Thyroid gland (tissue), 4 donors: Measurements from ENCODE around the gene MAPK13. TPM values are rescaled to one million over a fixed set of nuclear protein-coding genes. Genes with fewer than 3 reads are reported as not detected.

Experiments used
- DNase-seq, 2 donors: peaks; one replicate each; pipeline ENCODE4 v3.0.0-alpha.2; 2019
- H3K27ac ChIP-seq, 3 donors: fragments of 200-600 bp; sonication (generic); 1 replicate in 2 of 3; 2 replicates in 1 of 3; pipeline ENCODE4 v1.5.1; 2016 to 2019; ENCODE audit warnings: mild to moderate bottlenecking in 1 of 3, moderate library complexity in 1 of 3
- H3K27me3 ChIP-seq: fragments of 200-600 bp; sonication (generic); one replicate; pipeline ENCODE4 v1.5.1; 2019
- H3K36me3 ChIP-seq, 2 donors: fragments of 200-600 bp; sonication (generic); one replicate each; pipeline ENCODE4 v1.5.1; 2016 to 2019
- H3K4me1 ChIP-seq, 2 donors: fragments of 200-600 bp; sonication (generic); one replicate each; pipeline ENCODE4 v1.5.1; 2017 to 2019
- H3K4me3 ChIP-seq, 3 donors: fragments of 200-600 bp; sonication (generic); replicated peaks in 1 of 3; 1 replicate in 2 of 3; 2 replicates in 1 of 3; pipeline ENCODE4 v1.5.1; 2016; ENCODE audit warnings: mild to moderate bottlenecking in 1 of 3
- H3K9me3 ChIP-seq: fragments of 200-600 bp; sonication (generic); one replicate; pipeline ENCODE4 v1.5.1; 2017
- POLR2A ChIP-seq, 2 donors: fragments of 450-650 bp; IDR thresholded peaks; one replicate each; pipeline ENCODE4 v1.6.1; 2017; ENCODE audit warnings: antibody characterized with exemption in 2 of 2, mild to moderate bottlenecking in 2 of 2, moderate library complexity in 1 of 2
- WGBS, 2 donors: methylation state at CpG; one replicate each; pipeline ENCODE4 v1.1.5; 2017; 5-methylcytosine and 5-hydroxymethylcytosine counted together
- intact Hi-C: fragments of 100-400 bp; cut with DNase I; formaldehyde crosslinking; loops from one replicate; pipeline ENCODE4 v1.15.1; 2023
- total RNA-seq, 4 donors: library from RNA; depleted of rRNA; stranded (reverse); fragments of >200 nt; gene quantifications; one replicate each; pipeline ENCODE4 v1.2.3, GENCODE V29; 2016
- TF ChIP-seq, protein P1 (sequence below), 6 experiments: fragments of 200-600 bp in 3 of 6; fragments of 450-650 bp in 3 of 6; sonication (generic) in 3 of 6; IDR thresholded peaks; one replicate each; pipeline ENCODE4 v1.5.1; 2016 to 2019; ENCODE audit warnings: antibody characterized with exemption in 6 of 6, mild to moderate bottlenecking in 2 of 6, inconsistent platforms in 1 of 6, moderate library complexity in 1 of 6

The MAPK13 gene
- total RNA-seq, 4 donors from 2014 or later: 33.2 to 50.9 (median 41.0) TPM

DNA sequence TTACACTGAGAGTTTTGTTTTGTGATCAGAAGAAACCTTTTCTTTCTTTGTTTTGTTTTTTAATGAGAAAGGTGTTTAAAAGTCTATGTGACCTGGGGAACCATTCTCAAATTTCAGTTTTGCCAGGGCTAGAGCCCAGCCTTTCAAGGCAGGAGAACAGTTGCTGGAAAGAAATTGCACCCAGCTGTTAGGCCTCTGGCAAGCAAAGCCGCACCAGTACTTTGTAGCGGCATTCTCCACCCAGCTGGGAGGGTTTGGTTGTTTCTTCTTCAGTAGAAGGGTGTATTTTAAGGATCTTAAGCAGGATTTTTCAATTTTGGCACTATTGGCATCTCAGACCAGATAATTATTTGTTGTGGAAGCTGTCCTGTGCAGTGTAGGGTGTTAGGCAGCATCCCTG lies 16.6 kb upstream of the MAPK13 start:
- Histone ChIP-seq H3K27ac (no peak overlapping the region), H3K4me1 (no peaks in the 10 kb centered on the region), H3K36me3 (peaks cover 8 to 20% of the 10 kb centered on the region in 2 donors), H3K9me3 (no peaks in the 10 kb centered on the region), H3K4me3 (no peak overlapping the region), H3K27me3 (no peaks in the 10 kb centered on the region)
- DNase-seq: no peak
- intact Hi-C loops: no loop called here
- no peak for TF ChIP-seq POLR2A (IDR thresholded peaks at IDR 0.05)
- TF ChIP-seq, protein P1, sequence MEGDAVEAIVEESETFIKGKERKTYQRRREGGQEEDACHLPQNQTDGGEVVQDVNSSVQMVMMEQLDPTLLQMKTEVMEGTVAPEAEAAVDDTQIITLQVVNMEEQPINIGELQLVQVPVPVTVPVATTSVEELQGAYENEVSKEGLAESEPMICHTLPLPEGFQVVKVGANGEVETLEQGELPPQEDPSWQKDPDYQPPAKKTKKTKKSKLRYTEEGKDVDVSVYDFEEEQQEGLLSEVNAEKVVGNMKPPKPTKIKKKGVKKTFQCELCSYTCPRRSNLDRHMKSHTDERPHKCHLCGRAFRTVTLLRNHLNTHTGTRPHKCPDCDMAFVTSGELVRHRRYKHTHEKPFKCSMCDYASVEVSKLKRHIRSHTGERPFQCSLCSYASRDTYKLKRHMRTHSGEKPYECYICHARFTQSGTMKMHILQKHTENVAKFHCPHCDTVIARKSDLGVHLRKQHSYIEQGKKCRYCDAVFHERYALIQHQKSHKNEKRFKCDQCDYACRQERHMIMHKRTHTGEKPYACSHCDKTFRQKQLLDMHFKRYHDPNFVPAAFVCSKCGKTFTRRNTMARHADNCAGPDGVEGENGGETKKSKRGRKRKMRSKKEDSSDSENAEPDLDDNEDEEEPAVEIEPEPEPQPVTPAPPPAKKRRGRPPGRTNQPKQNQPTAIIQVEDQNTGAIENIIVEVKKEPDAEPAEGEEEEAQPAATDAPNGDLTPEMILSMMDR (IDR thresholded peaks at IDR 0.05): no peak
- 82 to 100% methylated on average over 2 of the region's 2 CpGs for WGBS, 2 donors

DNA sequence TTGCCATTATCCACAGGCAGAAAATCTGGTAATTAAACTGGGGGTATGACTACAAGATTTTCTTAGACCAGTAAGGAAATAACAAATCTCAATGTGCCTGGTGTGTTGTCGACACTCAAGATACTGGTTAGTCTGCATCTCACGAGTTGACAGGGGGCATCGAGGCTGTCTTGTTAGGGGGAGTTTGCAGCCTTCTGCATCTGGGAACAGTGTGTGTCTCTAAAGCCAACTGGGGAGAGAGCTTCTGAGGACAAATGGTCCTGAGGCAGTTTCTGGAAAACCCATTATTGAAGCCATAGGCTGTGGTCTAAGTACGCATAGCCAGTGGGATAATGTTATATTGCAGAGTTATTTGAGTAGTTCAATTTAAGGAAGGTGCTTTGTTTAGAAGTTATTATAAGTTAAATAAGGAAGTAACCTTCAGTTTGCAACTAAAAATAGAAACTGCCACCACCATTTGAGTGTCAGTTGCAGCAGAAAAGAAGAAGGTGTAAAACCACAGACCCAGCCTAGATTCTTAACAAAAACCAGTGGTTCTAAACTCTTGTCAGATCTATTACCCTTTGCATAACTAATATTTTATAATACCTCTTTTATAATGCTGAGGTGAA lies 15.4 kb upstream of the MAPK13 start:
- no peak for DNase-seq
- no peaks in the 10 kb centered on the region for H3K9me3 ChIP-seq
- H3K27ac ChIP-seq: no peak overlapping the region
- H3K4me1 ChIP-seq: peaks cover 0 to under 1% of the 10 kb centered on the region in 2 donors
- 78 to 86% methylated on average over 4 of the region's 4 CpGs for WGBS, 2 donors
- H3K27me3 ChIP-seq: no peaks in the 10 kb centered on the region
- TF ChIP-seq POLR2A (IDR thresholded peaks at IDR 0.05): no peak
- TF ChIP-seq, protein P1 (IDR thresholded peaks at IDR 0.05): no peak
- intact Hi-C loops: no loop called here
- peaks cover 6 to 19% of the 10 kb centered on the region in 2 donors for H3K36me3 ChIP-seq
- no peak overlapping the region for H3K4me3 ChIP-seq

DNA sequence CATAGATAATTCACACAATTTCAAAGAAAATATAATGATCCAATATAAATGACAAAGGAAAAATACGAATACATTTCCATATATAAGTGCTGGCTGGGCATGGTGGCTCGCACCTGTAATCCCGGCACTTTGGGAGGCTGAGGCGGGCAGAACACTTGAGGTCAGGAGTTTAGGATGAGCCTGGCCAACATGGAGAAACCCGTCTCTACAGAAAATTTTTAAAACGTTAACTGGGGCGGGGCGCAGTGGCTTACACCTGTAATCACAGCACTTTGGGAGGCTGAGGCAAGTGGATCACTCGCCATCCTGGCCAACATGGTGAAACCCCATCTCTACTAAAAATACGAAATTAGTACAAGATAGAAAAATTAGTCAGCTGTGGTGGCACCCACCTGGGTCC lies 14.9 kb upstream of the MAPK13 start:
- WGBS, 2 donors: 91 to 97% methylated on average over 10 of the region's 10 CpGs
- TF ChIP-seq, protein P1 (IDR thresholded peaks at IDR 0.05): no peak
- no peak for TF ChIP-seq POLR2A (IDR thresholded peaks at IDR 0.05)
- Histone ChIP-seq H3K9me3 (no peaks in the 10 kb centered on the region), H3K27me3 (no peaks in the 10 kb centered on the region), H3K27ac (no peak overlapping the region), H3K4me3 (no peak overlapping the region), H3K36me3 (peaks cover 6 to 14% of the 10 kb centered on the region in 2 donors), H3K4me1 (peaks cover 5 to 6% of the 10 kb centered on the region in 2 donors)
- DNase-seq: no peak
- intact Hi-C loops: no loop called here

DNA sequence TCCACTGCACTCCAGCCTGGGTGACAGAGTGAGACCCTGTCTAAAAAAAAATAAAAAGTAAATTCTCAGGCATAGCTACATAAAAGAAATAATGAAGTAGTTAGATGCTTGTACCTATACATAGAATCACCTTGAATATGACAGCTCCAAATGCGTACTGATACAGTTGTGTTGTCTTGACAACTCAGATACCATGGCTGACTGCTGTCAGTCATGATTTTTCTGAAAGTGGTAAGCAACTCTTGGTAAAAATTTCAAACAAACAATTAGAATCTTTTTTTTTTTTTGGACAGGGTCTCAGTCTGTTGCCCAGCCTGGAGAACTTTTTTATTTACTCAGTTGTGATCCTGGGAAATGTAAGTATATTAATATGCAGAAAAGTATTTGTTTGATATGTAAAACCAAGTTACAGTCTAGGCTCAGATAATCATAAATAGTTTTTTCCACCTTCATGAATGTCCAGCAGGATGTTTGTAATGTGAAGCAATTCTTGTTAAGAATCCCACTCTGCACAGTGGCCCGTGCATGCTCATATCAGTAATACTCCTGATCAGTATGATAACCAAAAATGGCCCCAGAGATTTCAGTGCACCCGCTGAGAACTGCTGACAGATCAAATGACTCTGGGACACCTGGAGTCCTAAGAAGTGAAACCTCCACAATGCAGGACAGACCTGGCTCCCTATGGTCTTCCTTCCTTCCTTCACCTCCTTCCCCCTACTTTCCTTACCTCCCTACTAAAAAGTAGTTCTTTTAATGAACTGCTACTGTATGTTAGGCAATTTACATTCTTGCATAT lies 14.0 kb upstream of the MAPK13 start:
- peaks cover 5 to 6% of the 10 kb centered on the region in 2 donors for H3K36me3 ChIP-seq
- no peak overlapping the region for H3K27ac ChIP-seq
- intact Hi-C loops: no loop called here
- TF ChIP-seq POLR2A (IDR thresholded peaks at IDR 0.05): no peak
- TF ChIP-seq, protein P1 (IDR thresholded peaks at IDR 0.05): no peak
- H3K27me3 ChIP-seq: no peaks in the 10 kb centered on the region
- no peak overlapping the region for H3K4me3 ChIP-seq
- DNase-seq: no peak
- WGBS, 2 donors: 86 to 97% methylated on average over 3 of the region's 3 CpGs
- H3K9me3 ChIP-seq: no peaks in the 10 kb centered on the region
- H3K4me1 ChIP-seq: peaks cover 5 to 14% of the 10 kb centered on the region in 2 donors

DNA sequence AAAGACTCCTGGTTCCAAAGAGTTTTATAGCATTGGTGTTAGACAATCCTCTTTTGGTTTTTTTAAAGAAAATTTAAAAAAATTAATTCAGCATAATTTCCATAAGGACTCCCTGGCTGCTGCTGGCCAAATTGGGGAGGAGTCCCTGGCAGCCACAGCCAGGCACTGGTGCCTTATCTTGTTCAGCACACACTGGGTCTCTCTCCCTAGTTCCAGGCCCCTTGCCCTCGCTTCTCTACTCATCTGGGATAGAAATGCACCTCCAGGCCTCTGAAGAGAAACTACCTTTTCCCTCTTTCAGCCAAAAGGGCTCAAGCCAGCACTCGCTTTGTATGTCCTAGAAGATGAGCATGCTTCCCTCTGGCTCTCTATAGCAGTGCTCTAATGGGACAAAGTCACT lies 13.4 kb upstream of the MAPK13 start:
- 98% methylated on average over 2 of the region's 2 CpGs for WGBS, 2 donors
- H3K36me3 ChIP-seq: no peaks in the 10 kb centered on the region
- TF ChIP-seq POLR2A (IDR thresholded peaks at IDR 0.05): no peak
- TF ChIP-seq, protein P1 (IDR thresholded peaks at IDR 0.05): no peak
- no peak for DNase-seq
- H3K9me3 ChIP-seq: no peaks in the 10 kb centered on the region
- H3K27me3 ChIP-seq: no peaks in the 10 kb centered on the region
- peaks cover 5 to 19% of the 10 kb centered on the region in 2 donors for H3K4me1 ChIP-seq
- no peak overlapping the region for H3K27ac ChIP-seq
- intact Hi-C loops: no loop called here
- no peak overlapping the region for H3K4me3 ChIP-seq
